ENCODE measurements around the gene NMS.
"Not testable (repeated sequence)": the region's sequence is repeated elsewhere in the genome, so short reads cannot be mapped to it uniquely, and the experiment has no call there.

NMS gene

GRCh38 chr2:100470182-100470581 is at the start of gene NMS:
TSS of gene NMS (plus strand) at chr2:100470482. CDS start at chr2:100470489, 7 bp downstream.
- no peak for DNase-seq

GRCh38 chr2:100422320-100423055 is 47.8 kb upstream of the NMS start:
- peak; percentile 17 for DNase-seq

GRCh38 chr2:100423631-100424030 is 46.7 kb upstream of the NMS start:
- no peak for DNase-seq

GRCh38 chr2:100424277-100424875 is 45.9 kb upstream of the NMS start:
- DNase-seq, result no peak

- no peak for DNase-seq
Measured at GRCh38 chr2:100425107-100425506, 45.2 kb upstream of the NMS start.

- no peak for DNase-seq
Measured at GRCh38 chr2:100425573-100426383, 44.5 kb upstream of the NMS start.

- no peak for DNase-seq
Measured at GRCh38 chr2:100426384-100426720, 43.9 kb upstream of the NMS start.

- no peak for DNase-seq
Measured at GRCh38 chr2:100427111-100427510, 43.2 kb upstream of the NMS start.

GRCh38 chr2:100427627-100428258 is 42.5 kb upstream of the NMS start:
- peak; percentile 37 for DNase-seq

- no peak for DNase-seq
Measured at GRCh38 chr2:100429726-100430125, 40.6 kb upstream of the NMS start.

GRCh38 chr2:100437751-100438150 is 32.5 kb upstream of the NMS start:
- DNase-seq, result no peak

- DNase-seq, result no peak
Measured at GRCh38 chr2:100446696-100447095, 23.6 kb upstream of the NMS start.

- no peak for DNase-seq
Measured at GRCh38 chr2:100451092-100451491, 19.2 kb upstream of the NMS start.

- DNase-seq, result no peak
Measured at GRCh38 chr2:100451734-100452133, 18.5 kb upstream of the NMS start.

- DNase-seq, result no peak
Measured at GRCh38 chr2:100453853-100454252, 16.4 kb upstream of the NMS start.

GRCh38 chr2:100456357-100456756 is 13.9 kb upstream of the NMS start:
- DNase-seq, result not testable (repeated sequence)

- no peak for DNase-seq
Measured at GRCh38 chr2:100460904-100461530, 9.3 kb upstream of the NMS start.

- no peak for DNase-seq
Measured at GRCh38 chr2:100470898-100471514, 724 bp downstream of the NMS start.

GRCh38 chr2:100476606-100477005 is 6.3 kb downstream of the NMS start:
- no peak for DNase-seq

GRCh38 chr2:100482741-100483140 is 12.5 kb downstream of the NMS start:
- no peak for DNase-seq

GRCh38 chr2:100483895-100484294 is 13.6 kb downstream of the NMS start:
- no peak for DNase-seq

GRCh38 chr2:100484390-100484789 is 14.1 kb downstream of the NMS start:
- no peak for DNase-seq

- no peak for DNase-seq
Measured at GRCh38 chr2:100485396-100485795, 15.1 kb downstream of the NMS start.

Data from NCI-H1694 treated with DMSO at 0.1 percent for 48 hours (cell line).